DOHH2 (cell line): ENCODE measurements around the gene TSHZ1.

Source experiments
- EZH2phosphoT487 ChIP-seq: fragments of 200-600 bp; sonication (generic); IDR thresholded peaks from 2 replicates; pipeline ENCODE4 v1.6.1; 2017; ENCODE audit warnings: borderline replicate concordance, mild to moderate bottlenecking, antibody characterized with exemption, low read length, moderate library complexity, mixed read lengths
- TF ChIP-seq, protein P1 (sequence below): fragments of 200-600 bp; sonication (generic); IDR thresholded peaks from one replicate; pipeline ENCODE4 v1.5.1; 2014; ENCODE audit warnings: antibody characterized with exemption, mild to moderate bottlenecking, low read depth, low read length; ENCODE audit not compliant: poor library complexity, severe bottlenecking

GRCh38 chr18:75200071-75200470 lies 10.5 kb upstream of the TSHZ1 start:
- TF ChIP-seq, protein P1, sequence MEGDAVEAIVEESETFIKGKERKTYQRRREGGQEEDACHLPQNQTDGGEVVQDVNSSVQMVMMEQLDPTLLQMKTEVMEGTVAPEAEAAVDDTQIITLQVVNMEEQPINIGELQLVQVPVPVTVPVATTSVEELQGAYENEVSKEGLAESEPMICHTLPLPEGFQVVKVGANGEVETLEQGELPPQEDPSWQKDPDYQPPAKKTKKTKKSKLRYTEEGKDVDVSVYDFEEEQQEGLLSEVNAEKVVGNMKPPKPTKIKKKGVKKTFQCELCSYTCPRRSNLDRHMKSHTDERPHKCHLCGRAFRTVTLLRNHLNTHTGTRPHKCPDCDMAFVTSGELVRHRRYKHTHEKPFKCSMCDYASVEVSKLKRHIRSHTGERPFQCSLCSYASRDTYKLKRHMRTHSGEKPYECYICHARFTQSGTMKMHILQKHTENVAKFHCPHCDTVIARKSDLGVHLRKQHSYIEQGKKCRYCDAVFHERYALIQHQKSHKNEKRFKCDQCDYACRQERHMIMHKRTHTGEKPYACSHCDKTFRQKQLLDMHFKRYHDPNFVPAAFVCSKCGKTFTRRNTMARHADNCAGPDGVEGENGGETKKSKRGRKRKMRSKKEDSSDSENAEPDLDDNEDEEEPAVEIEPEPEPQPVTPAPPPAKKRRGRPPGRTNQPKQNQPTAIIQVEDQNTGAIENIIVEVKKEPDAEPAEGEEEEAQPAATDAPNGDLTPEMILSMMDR = no peak
- TF ChIP-seq EZH2phosphoT487 = no peak
